ENCODE data around the gene PARVB.

- TF ChIP-seq CTCF (IDR thresholded peaks at IDR 0.05; ENCODE audit: poor library complexity) (no peak), EZH2phosphoT487 (IDR thresholded peaks at IDR 0.05; ENCODE audit: low read depth, severe bottlenecking, unreplicated experiment) (no peak)
Measured at GRCh38 chr22:44167501-44167900, 143.4 kb downstream of the PARVB start.
